Left ventricle myocardium inferior (tissue), 1 donor: ENCODE data around the gene MAPK7. TPM values are rescaled to one million over a fixed set of nuclear protein-coding genes. Genes with fewer than 3 reads are reported as not detected.

Experiments used
- DNase-seq: peaks from one replicate; pipeline ENCODE4 v3.0.0-alpha.2; 2020
- H3K27ac ChIP-seq: fragments of 200-600 bp; replicated peaks from 2 replicates; pipeline ENCODE4 v1.8.0; 2021
- H3K27me3 ChIP-seq: fragments of 200-600 bp; 2 replicates; pipeline ENCODE4 v1.8.0; 2021; ENCODE audit warnings: low read depth
- H3K36me3 ChIP-seq: fragments of 200-600 bp; 2 replicates; pipeline ENCODE4 v1.8.0; 2021
- H3K4me1 ChIP-seq: fragments of 200-600 bp; 2 replicates; pipeline ENCODE4 v1.8.0; 2021
- H3K4me3 ChIP-seq: fragments of 200-600 bp; 2 replicates; pipeline ENCODE4 v1.8.0; 2021; ENCODE audit warnings: mild to moderate bottlenecking, moderate library complexity
- H3K9me3 ChIP-seq: fragments of 200-600 bp; replicated peaks from 2 replicates; pipeline ENCODE4 v1.8.0; 2021
- CTCF ChIP-seq: fragments of 200-600 bp; IDR thresholded peaks from 2 replicates; pipeline ENCODE4 v1.8.0; 2021; ENCODE audit warnings: antibody characterized with exemption, mild to moderate bottlenecking, borderline replicate concordance
- intact Hi-C: fragments of 100-400 bp; cut with micrococcal nuclease; formaldehyde crosslinking; loops from one replicate; pipeline ENCODE4 v1.11.0; 2022
- total RNA-seq: library from RNA; stranded (reverse); fragmentation: NEBNext Ultra II Directional; extraction: Animal tissue kit (Norgen Biotek cat#: 25700); gene quantifications from one replicate; pipeline ENCODE4 v1.2.1, GENCODE V29; 2021
- donor health status: DM: no; HTN: yes; CAD: no; lungs with severe emphysema.

Gene MAPK7
- total RNA-seq, 1 donor from 2014 or later, result 11.4 TPM

DNA sequence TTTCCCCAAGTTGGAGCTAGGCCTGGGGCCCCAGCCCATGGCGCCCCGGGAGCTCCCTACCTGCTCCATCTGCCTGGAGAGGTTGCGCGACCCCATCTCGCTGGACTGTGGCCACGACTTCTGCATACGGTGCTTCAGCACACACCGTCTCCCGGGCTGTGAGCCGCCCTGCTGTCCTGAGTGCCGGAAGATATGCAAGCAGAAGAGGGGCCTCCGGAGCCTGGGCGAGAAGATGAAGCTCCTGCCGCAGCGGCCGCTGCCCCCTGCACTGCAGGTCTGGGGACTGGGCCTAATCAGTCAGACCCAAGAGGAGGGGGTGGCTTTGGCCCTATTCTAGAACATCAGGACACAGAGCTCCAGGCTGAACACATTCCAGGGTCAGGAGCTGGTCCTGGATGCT, 34.2 kb downstream of the MAPK7 start:
- Histone ChIP-seq H3K9me3 (no peaks in the 10 kb centered on the region), H3K27ac (no peak overlapping the region), H3K36me3 (no peaks in the 10 kb centered on the region), H3K4me3 (no peak overlapping the region), H3K4me1 (peaks cover 6% of the 10 kb centered on the region), H3K27me3 (no peaks in the 10 kb centered on the region)
- no peak for TF ChIP-seq CTCF
- no peak for DNase-seq
- intact Hi-C loops, result no loop called here

GRCh38 chr17:19412984-19413383, 34.7 kb downstream of the MAPK7 start:
- no peak for TF ChIP-seq CTCF
- intact Hi-C loops, result no loop called here
- no peak overlapping the region for H3K27ac ChIP-seq
- no peaks in the 10 kb centered on the region for H3K27me3 ChIP-seq
- no peak overlapping the region for H3K4me3 ChIP-seq
- peaks cover 6% of the 10 kb centered on the region for H3K4me1 ChIP-seq
- DNase-seq, result no peak
- H3K9me3 ChIP-seq, result no peaks in the 10 kb centered on the region
- H3K36me3 ChIP-seq, result no peaks in the 10 kb centered on the region

DNA sequence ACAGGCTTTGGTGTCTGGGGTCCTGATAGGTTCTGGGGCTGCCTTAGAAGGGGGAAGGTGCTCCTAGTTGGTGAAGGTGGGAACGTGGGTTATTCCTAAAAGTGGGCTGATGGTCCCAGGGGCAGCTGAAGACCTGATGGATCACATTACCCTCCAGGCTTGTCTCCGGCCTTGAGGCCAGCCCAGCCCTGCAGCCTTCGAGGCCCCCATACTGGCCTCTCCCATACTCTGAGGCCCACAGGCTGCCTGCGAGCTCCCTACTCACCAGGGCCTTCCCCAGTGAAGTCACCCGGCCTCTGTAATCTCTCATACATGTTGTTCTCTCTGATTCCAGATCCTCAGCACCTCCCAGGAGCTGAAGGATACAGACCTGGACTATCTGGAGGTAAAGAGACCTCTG, 35.5 kb downstream of the MAPK7 start:
- Histone ChIP-seq H3K4me1 (peaks cover 6% of the 10 kb centered on the region), H3K27ac (no peak overlapping the region), H3K4me3 (no peak overlapping the region), H3K27me3 (no peaks in the 10 kb centered on the region), H3K9me3 (no peaks in the 10 kb centered on the region), H3K36me3 (no peaks in the 10 kb centered on the region)
- intact Hi-C loops, result no loop called here
- DNase-seq, result no peak
- TF ChIP-seq CTCF, result no peak

DNA sequence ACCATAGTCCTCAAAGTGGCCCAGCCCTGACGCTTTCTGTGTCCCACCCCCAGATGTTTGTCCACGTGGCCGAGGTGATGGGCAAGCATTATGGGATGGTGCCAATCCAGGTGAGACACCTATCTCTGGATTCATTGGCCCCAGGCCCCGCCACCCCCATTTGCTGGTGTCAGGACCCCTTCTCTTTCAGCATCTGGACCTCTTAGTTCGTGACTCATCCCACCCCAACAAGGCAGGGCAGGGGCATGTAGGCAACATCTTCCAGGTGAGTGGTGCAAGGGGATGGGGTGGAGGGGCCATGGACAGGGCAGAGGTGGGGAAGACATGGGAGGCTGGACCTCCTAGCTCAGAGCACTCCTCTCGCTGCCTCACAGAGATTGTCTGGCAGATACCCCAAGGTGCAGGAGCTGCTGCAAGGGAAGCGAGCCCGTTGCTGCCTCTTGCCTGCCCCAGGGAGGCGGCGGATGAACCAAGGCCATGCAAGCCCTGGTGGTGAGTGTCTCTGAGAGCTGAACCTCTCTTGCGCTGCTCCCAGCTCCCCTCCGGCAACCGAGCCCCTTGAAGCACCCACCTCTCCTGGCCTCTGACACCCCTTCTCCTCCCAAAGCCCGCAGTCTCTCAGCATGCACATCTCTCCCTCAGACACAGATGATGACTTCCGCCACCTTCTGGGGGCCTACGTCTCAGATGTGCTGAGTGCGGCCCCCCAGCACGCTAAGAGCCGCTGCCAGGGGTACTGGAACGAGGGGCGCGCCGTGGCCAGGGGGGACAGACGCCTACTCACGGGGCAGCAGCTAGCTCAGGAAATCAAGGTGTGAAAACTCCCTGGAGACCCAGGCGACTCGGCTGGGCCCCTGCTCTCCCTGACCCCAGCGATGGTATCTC, 36.3 kb downstream of the MAPK7 start:
- DNase-seq, result no peak
- H3K27ac ChIP-seq, result no peak overlapping the region
- no peaks in the 10 kb centered on the region for H3K9me3 ChIP-seq
- H3K4me3 ChIP-seq, result no peak overlapping the region
- intact Hi-C loops, result no loop called here
- TF ChIP-seq CTCF, result no peak
- peaks cover 6% of the 10 kb centered on the region for H3K4me1 ChIP-seq
- H3K27me3 ChIP-seq, result no peaks in the 10 kb centered on the region
- no peaks in the 10 kb centered on the region for H3K36me3 ChIP-seq

GRCh38 chr17:19415311-19415710, 37.0 kb downstream of the MAPK7 start:
- Histone ChIP-seq H3K36me3 (no peaks in the 10 kb centered on the region), H3K4me3 (no peak overlapping the region), H3K4me1 (peaks cover 6% of the 10 kb centered on the region), H3K9me3 (no peaks in the 10 kb centered on the region), H3K27ac (no peak overlapping the region), H3K27me3 (no peaks in the 10 kb centered on the region)
- no peak for TF ChIP-seq CTCF
- no peak for DNase-seq
- intact Hi-C loops, result no loop called here
